ENCODE measurements around the gene TCF4. TPM values are rescaled to one million over a fixed set of nuclear protein-coding genes. Genes with fewer than 3 reads are reported as not detected.

Gene TCF4
- total and polyA plus RNA-seq, 7 experiments from 2014 or later = 0.94 to 21.8 (median 2.6) TPM

- ChIA-PET CTCF (no interaction called here), POLR2A (no interaction called here)
- H3K36me3 Mint-ChIP-seq = no peaks in the 10 kb centered on the region
- no peaks in the 10 kb centered on the region for H3K36me3 ChIP-seq (ENCODE audit: control insufficient read depth in 2 of 3, insufficient read depth in 3 of 3, low read length in 3 of 3)
- H3K9me3 ChIP-seq (ENCODE audit: control insufficient read depth in 2 of 3, low read length in 3 of 3) = no peaks in the 10 kb centered on the region
- ATAC-seq = no peak
- H3K4me3 ChIP-seq (ENCODE audit: low read length) = no peak overlapping the region
- no peaks in the 10 kb centered on the region for H3K4me1 ChIP-seq (ENCODE audit: control insufficient read depth in 2 of 2, insufficient read depth in 2 of 2, low read length in 2 of 2)
- intact Hi-C loops (cut with micrococcal nuclease) = no loop called here
- no peak overlapping the region for H3K27ac ChIP-seq (ENCODE audit: low read depth, low read length)
- H3K4me1 Mint-ChIP-seq = peaks cover 0 to 4% (median 0%) of the 10 kb centered on the region in 7 donors
- no peak overlapping the region for H3K4me3 Mint-ChIP-seq
- no peaks in the 10 kb centered on the region for H3K27me3 Mint-ChIP-seq
- no peaks in the 10 kb centered on the region for H3K27me3 ChIP-seq (ENCODE audit: control insufficient read depth in 2 of 2, insufficient read depth in 2 of 2, low read length in 2 of 2)
- no peak overlapping the region for H3K27ac Mint-ChIP-seq
- no peak for DNase-seq
- H3K9me3 Mint-ChIP-seq = no peaks in the 10 kb centered on the region
Measured at GRCh38 chr18:55401638-55402191, 186.3 kb downstream of the TCF4 start.

GRCh38 chr18:55400590-55401541 is 187.1 kb downstream of the TCF4 start:
- intact Hi-C loops (cut with micrococcal nuclease) = no loop called here
- no peaks in the 10 kb centered on the region for H3K9me3 Mint-ChIP-seq
- Histone ChIP-seq H3K9me3 (ENCODE audit: control insufficient read depth in 2 of 3, low read length in 3 of 3) (no peaks in the 10 kb centered on the region), H3K27me3 (ENCODE audit: control insufficient read depth in 2 of 2, insufficient read depth in 2 of 2, low read length in 2 of 2) (no peaks in the 10 kb centered on the region), H3K36me3 (ENCODE audit: control insufficient read depth in 2 of 3, insufficient read depth in 3 of 3, low read length in 3 of 3) (no peaks in the 10 kb centered on the region), H3K4me1 (ENCODE audit: control insufficient read depth in 2 of 2, insufficient read depth in 2 of 2, low read length in 2 of 2) (no peaks in the 10 kb centered on the region), H3K4me3 (ENCODE audit: low read length) (no peak overlapping the region), H3K27ac (ENCODE audit: low read depth, low read length) (no peak overlapping the region)
- H3K4me3 Mint-ChIP-seq = no peak overlapping the region
- ATAC-seq (no peak), DNase-seq (no peak)
- no peak overlapping the region for H3K27ac Mint-ChIP-seq
- no peaks in the 10 kb centered on the region for H3K27me3 Mint-ChIP-seq
- ChIA-PET CTCF (no interaction called here), POLR2A (no interaction called here)
- H3K36me3 Mint-ChIP-seq = no peaks in the 10 kb centered on the region
- peaks cover 0 to 4% (median 0%) of the 10 kb centered on the region in 7 donors for H3K4me1 Mint-ChIP-seq

GRCh38 chr18:55400081-55400480 is 187.9 kb downstream of the TCF4 start:
- Histone ChIP-seq H3K27ac (ENCODE audit: low read depth, low read length) (no peak overlapping the region), H3K36me3 (ENCODE audit: control insufficient read depth in 2 of 3, insufficient read depth in 3 of 3, low read length in 3 of 3) (no peaks in the 10 kb centered on the region), H3K9me3 (ENCODE audit: control insufficient read depth in 2 of 3, low read length in 3 of 3) (no peaks in the 10 kb centered on the region), H3K27me3 (ENCODE audit: control insufficient read depth in 2 of 2, insufficient read depth in 2 of 2, low read length in 2 of 2) (no peaks in the 10 kb centered on the region), H3K4me3 (ENCODE audit: low read length) (no peak overlapping the region), H3K4me1 (ENCODE audit: control insufficient read depth in 2 of 2, insufficient read depth in 2 of 2, low read length in 2 of 2) (no peaks in the 10 kb centered on the region)
- Mint-ChIP-seq H3K4me3 (no peak overlapping the region), H3K27me3 (no peaks in the 10 kb centered on the region), H3K9me3 (no peaks in the 10 kb centered on the region), H3K4me1 (peaks cover 0 to 4% (median 0%) of the 10 kb centered on the region in 7 donors), H3K27ac (no peak overlapping the region), H3K36me3 (no peaks in the 10 kb centered on the region)
- no peak for ATAC-seq
- no peak for DNase-seq
- intact Hi-C loops (cut with micrococcal nuclease) = no loop called here
- ChIA-PET POLR2A (no interaction called here), CTCF (no interaction called here)

- Histone ChIP-seq H3K4me1 (ENCODE audit: control insufficient read depth in 2 of 2, insufficient read depth in 2 of 2, low read length in 2 of 2) (no peaks in the 10 kb centered on the region), H3K36me3 (ENCODE audit: control insufficient read depth in 2 of 3, insufficient read depth in 3 of 3, low read length in 3 of 3) (no peaks in the 10 kb centered on the region), H3K27ac (ENCODE audit: low read depth, low read length) (no peak overlapping the region), H3K27me3 (ENCODE audit: control insufficient read depth in 2 of 2, insufficient read depth in 2 of 2, low read length in 2 of 2) (no peaks in the 10 kb centered on the region), H3K4me3 (ENCODE audit: low read length) (no peak overlapping the region), H3K9me3 (ENCODE audit: control insufficient read depth in 2 of 3, low read length in 3 of 3) (no peaks in the 10 kb centered on the region)
- intact Hi-C loops (cut with micrococcal nuclease) = no loop called here
- no peaks in the 10 kb centered on the region for H3K9me3 Mint-ChIP-seq
- no peak overlapping the region for H3K27ac Mint-ChIP-seq
- ChIA-PET CTCF (no interaction called here), POLR2A (no interaction called here)
- no peak for DNase-seq
- H3K36me3 Mint-ChIP-seq = no peaks in the 10 kb centered on the region
- H3K4me1 Mint-ChIP-seq = peaks cover 0 to 4% (median 0%) of the 10 kb centered on the region in 7 donors
- no peak for ATAC-seq
- no peak overlapping the region for H3K4me3 Mint-ChIP-seq
- H3K27me3 Mint-ChIP-seq = no peaks in the 10 kb centered on the region
Measured at GRCh38 chr18:55398858-55399257, 189.1 kb downstream of the TCF4 start.

GRCh38 chr18:55396979-55397378 is 191.0 kb downstream of the TCF4 start:
- H3K4me3 Mint-ChIP-seq = no peak overlapping the region
- POLR2A ChIA-PET = no interaction called here
- H3K9me3 ChIP-seq (ENCODE audit: control insufficient read depth in 2 of 3, low read length in 3 of 3) = no peaks in the 10 kb centered on the region
- H3K4me1 Mint-ChIP-seq = peaks cover 0 to 4% (median 0%) of the 10 kb centered on the region in 7 donors
- intact Hi-C loops (cut with micrococcal nuclease) = no loop called here
- H3K27me3 Mint-ChIP-seq = no peaks in the 10 kb centered on the region
- no peaks in the 10 kb centered on the region for H3K9me3 Mint-ChIP-seq
- H3K27ac ChIP-seq (ENCODE audit: low read depth, low read length) = no peak overlapping the region
- no peaks in the 10 kb centered on the region for H3K36me3 ChIP-seq (ENCODE audit: control insufficient read depth in 2 of 3, insufficient read depth in 3 of 3, low read length in 3 of 3)
- no peaks in the 10 kb centered on the region for H3K27me3 ChIP-seq (ENCODE audit: control insufficient read depth in 2 of 2, insufficient read depth in 2 of 2, low read length in 2 of 2)
- ATAC-seq (no peak), DNase-seq (no peak)
- no peaks in the 10 kb centered on the region for H3K36me3 Mint-ChIP-seq
- H3K4me3 ChIP-seq (ENCODE audit: low read length) = no peak overlapping the region
- no peaks in the 10 kb centered on the region for H3K4me1 ChIP-seq (ENCODE audit: control insufficient read depth in 2 of 2, insufficient read depth in 2 of 2, low read length in 2 of 2)
- H3K27ac Mint-ChIP-seq = no peak overlapping the region
- CTCF ChIA-PET = no interaction called here

- H3K27ac Mint-ChIP-seq = no peak overlapping the region
- ChIA-PET POLR2A (no interaction called here), CTCF (no interaction called here)
- H3K4me3 ChIP-seq (ENCODE audit: low read length) = no peak overlapping the region
- no peaks in the 10 kb centered on the region for H3K27me3 Mint-ChIP-seq
- H3K4me3 Mint-ChIP-seq = no peak overlapping the region
- H3K9me3 Mint-ChIP-seq = no peaks in the 10 kb centered on the region
- H3K36me3 ChIP-seq (ENCODE audit: control insufficient read depth in 2 of 3, insufficient read depth in 3 of 3, low read length in 3 of 3) = no peaks in the 10 kb centered on the region
- no peaks in the 10 kb centered on the region for H3K4me1 ChIP-seq (ENCODE audit: control insufficient read depth in 2 of 2, insufficient read depth in 2 of 2, low read length in 2 of 2)
- ATAC-seq = no peak
- H3K36me3 Mint-ChIP-seq = no peaks in the 10 kb centered on the region
- no peaks in the 10 kb centered on the region for H3K9me3 ChIP-seq (ENCODE audit: control insufficient read depth in 2 of 3, low read length in 3 of 3)
- H3K4me1 Mint-ChIP-seq = peaks cover 0 to 4% (median 0%) of the 10 kb centered on the region in 7 donors
- no peak overlapping the region for H3K27ac ChIP-seq (ENCODE audit: low read depth, low read length)
- intact Hi-C loops (cut with micrococcal nuclease) = no loop called here
- DNase-seq = no peak
- H3K27me3 ChIP-seq (ENCODE audit: control insufficient read depth in 2 of 2, insufficient read depth in 2 of 2, low read length in 2 of 2) = no peaks in the 10 kb centered on the region
Measured at GRCh38 chr18:55396267-55396905, 191.6 kb downstream of the TCF4 start.

All from naive thymus-derived CD4-positive, alpha-beta T cell (primary cell).